Hepatocyte (in vitro differentiated cells): ENCODE measurements around the gene ALDH7A1. TPM values are rescaled to one million over a fixed set of nuclear protein-coding genes. Genes with fewer than 3 reads are reported as not detected.

Experiments
- DNase-seq: peaks from one replicate; pipeline ENCODE4 v3.0.0-alpha.2; 2016; ENCODE audit warnings: low spot score
- H2AFZ ChIP-seq: fragments of 200-600 bp; sonication (generic); 2 replicates; pipeline ENCODE4 v1.6.0; 2016; ENCODE audit warnings: antibody characterized with exemption, mild to moderate bottlenecking
- H3K27ac ChIP-seq: fragments of 200-600 bp; sonication (generic); 2 replicates; pipeline ENCODE4 v1.5.1; 2016; ENCODE audit warnings: mild to moderate bottlenecking
- H3K27me3 ChIP-seq: fragments of 200-600 bp; sonication (generic); 2 replicates; pipeline ENCODE4 v1.6.1; 2016
- H3K36me3 ChIP-seq: fragments of 200-600 bp; sonication (generic); replicated peaks from 2 replicates; pipeline ENCODE4 v1.5.1; 2016; ENCODE audit warnings: low read depth; ENCODE audit not compliant: insufficient read depth
- H3K4me1 ChIP-seq: fragments of 200-600 bp; sonication (generic); 2 replicates; pipeline ENCODE4 v1.5.1; 2016; ENCODE audit warnings: mild to moderate bottlenecking, moderate library complexity; ENCODE audit not compliant: insufficient read depth
- H3K4me2 ChIP-seq: fragments of 200-600 bp; sonication (generic); 2 replicates; pipeline ENCODE4 v1.6.0; 2016
- H3K4me3 ChIP-seq: fragments of 200-600 bp; sonication (generic); 2 replicates; pipeline ENCODE4 v1.5.1; 2016; ENCODE audit warnings: mild to moderate bottlenecking
- H3K79me2 ChIP-seq: fragments of 200-600 bp; sonication (generic); 2 replicates; pipeline ENCODE4 v1.6.0; 2017; ENCODE audit warnings: mild to moderate bottlenecking
- H3K9me2 ChIP-seq: fragments of 200-600 bp; sonication (generic); replicated peaks from 2 replicates; pipeline ENCODE4 v1.6.0; 2017; ENCODE audit warnings: mild to moderate bottlenecking; ENCODE audit not compliant: insufficient read depth
- H3K9me3 ChIP-seq: fragments of 200-600 bp; sonication (generic); 2 replicates; pipeline ENCODE4 v1.5.1; 2016; ENCODE audit warnings: low read depth, mild to moderate bottlenecking
- H4K20me1 ChIP-seq: fragments of 200-600 bp; sonication (generic); 2 replicates; pipeline ENCODE4 v1.6.0; 2016; ENCODE audit warnings: mild to moderate bottlenecking; ENCODE audit not compliant: insufficient read depth, poor library complexity, severe bottlenecking
- EZH2 ChIP-seq: fragments of 200-600 bp; sonication (generic); IDR thresholded peaks from 2 replicates; pipeline ENCODE4 v1.6.1; 2016; ENCODE audit warnings: antibody characterized with exemption, mild to moderate bottlenecking, borderline replicate concordance
- EZH2phosphoT487 ChIP-seq: fragments of 200-600 bp; sonication (generic); IDR thresholded peaks from one replicate; pipeline ENCODE4 v1.6.1; 2018; ENCODE audit warnings: antibody characterized with exemption, mild to moderate bottlenecking, low read depth, moderate library complexity; ENCODE audit not compliant: unreplicated experiment, severe bottlenecking
- WGBS: methylation state at CpG from one replicate; pipeline ENCODE4 v1.1.6; 2016; ENCODE audit warnings: low lambda C conversion rate; ENCODE audit errors: missing lambda C conversion rate; 5-methylcytosine and 5-hydroxymethylcytosine counted together
- polyA plus RNA-seq: library from polyadenylated mRNA; unstranded; fragments of >200 nt; fragmentation: Nextera tagmentation; extraction: Ambion mirVana; gene quantifications from 2 replicates; pipeline ENCODE4 v1.2.1, GENCODE V29; 2016
- total RNA-seq: library from RNA; depleted of rRNA; stranded (reverse); fragments of >200 nt; gene quantifications from 2 replicates; pipeline ENCODE4 v1.2.3, GENCODE V29; 2014
- TF ChIP-seq, protein P1 (sequence below): fragments of 200-600 bp; sonication (generic); IDR thresholded peaks from 2 replicates; pipeline ENCODE4 v1.5.1; 2016; ENCODE audit warnings: antibody characterized with exemption, mild to moderate bottlenecking; ENCODE audit not compliant: poor library complexity

The ALDH7A1 gene
- total and polyA plus RNA-seq, 2 experiments from 2014 or later: 50.0 to 107 TPM

GRCh38 chr5:126513703-126514102 is 81.3 kb downstream of the ALDH7A1 start:
- no peak for DNase-seq
- no peak overlapping the region for H3K4me2 ChIP-seq
- H3K4me3 ChIP-seq: no peak overlapping the region
- no peaks in the 10 kb centered on the region for H3K9me3 ChIP-seq
- no peak overlapping the region for H3K27ac ChIP-seq
- H3K36me3 ChIP-seq: no peaks in the 10 kb centered on the region
- no peaks in the 10 kb centered on the region for H3K4me1 ChIP-seq
- TF ChIP-seq EZH2phosphoT487: no peak
- TF ChIP-seq, protein P1, sequence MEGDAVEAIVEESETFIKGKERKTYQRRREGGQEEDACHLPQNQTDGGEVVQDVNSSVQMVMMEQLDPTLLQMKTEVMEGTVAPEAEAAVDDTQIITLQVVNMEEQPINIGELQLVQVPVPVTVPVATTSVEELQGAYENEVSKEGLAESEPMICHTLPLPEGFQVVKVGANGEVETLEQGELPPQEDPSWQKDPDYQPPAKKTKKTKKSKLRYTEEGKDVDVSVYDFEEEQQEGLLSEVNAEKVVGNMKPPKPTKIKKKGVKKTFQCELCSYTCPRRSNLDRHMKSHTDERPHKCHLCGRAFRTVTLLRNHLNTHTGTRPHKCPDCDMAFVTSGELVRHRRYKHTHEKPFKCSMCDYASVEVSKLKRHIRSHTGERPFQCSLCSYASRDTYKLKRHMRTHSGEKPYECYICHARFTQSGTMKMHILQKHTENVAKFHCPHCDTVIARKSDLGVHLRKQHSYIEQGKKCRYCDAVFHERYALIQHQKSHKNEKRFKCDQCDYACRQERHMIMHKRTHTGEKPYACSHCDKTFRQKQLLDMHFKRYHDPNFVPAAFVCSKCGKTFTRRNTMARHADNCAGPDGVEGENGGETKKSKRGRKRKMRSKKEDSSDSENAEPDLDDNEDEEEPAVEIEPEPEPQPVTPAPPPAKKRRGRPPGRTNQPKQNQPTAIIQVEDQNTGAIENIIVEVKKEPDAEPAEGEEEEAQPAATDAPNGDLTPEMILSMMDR: no peak
- TF ChIP-seq EZH2: no peak
- no peaks in the 10 kb centered on the region for H3K27me3 ChIP-seq
- no peak overlapping the region for H2AFZ ChIP-seq
- no peaks in the 10 kb centered on the region for H3K79me2 ChIP-seq
- no peaks in the 10 kb centered on the region for H3K9me2 ChIP-seq
- 92% methylated on average over 4 of the region's 4 CpGs for WGBS
- no peaks in the 10 kb centered on the region for H4K20me1 ChIP-seq

- Histone ChIP-seq H3K4me3 (no peak overlapping the region), H3K36me3 (no peaks in the 10 kb centered on the region), H3K4me1 (no peaks in the 10 kb centered on the region), H4K20me1 (no peaks in the 10 kb centered on the region), H3K4me2 (no peak overlapping the region), H2AFZ (no peak overlapping the region), H3K27ac (no peak overlapping the region), H3K79me2 (no peaks in the 10 kb centered on the region), H3K9me3 (no peaks in the 10 kb centered on the region), H3K9me2 (no peaks in the 10 kb centered on the region), H3K27me3 (no peaks in the 10 kb centered on the region)
- TF ChIP-seq, protein P1: no peak
- no peak for TF ChIP-seq EZH2phosphoT487
- no peak for TF ChIP-seq EZH2
- WGBS: 94% methylated on average over 2 of the region's 2 CpGs
- no peak for DNase-seq
These were observed 81.7 kb downstream of the ALDH7A1 start for GRCh38 chr5:126513302-126513701.

GRCh38 chr5:126512451-126512850 is 82.6 kb downstream of the ALDH7A1 start:
- no peaks in the 10 kb centered on the region for H3K36me3 ChIP-seq
- H3K4me3 ChIP-seq: no peak overlapping the region
- no peak overlapping the region for H3K4me2 ChIP-seq
- no peak overlapping the region for H2AFZ ChIP-seq
- no peaks in the 10 kb centered on the region for H3K9me2 ChIP-seq
- H4K20me1 ChIP-seq: no peaks in the 10 kb centered on the region
- WGBS: 94% methylated on average over 3 of the region's 3 CpGs
- no peaks in the 10 kb centered on the region for H3K4me1 ChIP-seq
- no peak for DNase-seq
- TF ChIP-seq EZH2phosphoT487: no peak
- TF ChIP-seq EZH2: no peak
- TF ChIP-seq, protein P1: no peak
- H3K27me3 ChIP-seq: no peaks in the 10 kb centered on the region
- H3K79me2 ChIP-seq: no peaks in the 10 kb centered on the region
- H3K27ac ChIP-seq: no peak overlapping the region
- H3K9me3 ChIP-seq: no peaks in the 10 kb centered on the region

GRCh38 chr5:126511961-126512360 is 83.1 kb downstream of the ALDH7A1 start:
- 100% methylated on average over 1 of the region's 1 CpG for WGBS
- H4K20me1 ChIP-seq: no peaks in the 10 kb centered on the region
- H3K9me3 ChIP-seq: no peaks in the 10 kb centered on the region
- TF ChIP-seq EZH2phosphoT487 (no peak), EZH2 (no peak)
- TF ChIP-seq, protein P1: no peak
- H2AFZ ChIP-seq: no peak overlapping the region
- H3K27ac ChIP-seq: no peak overlapping the region
- H3K36me3 ChIP-seq: no peaks in the 10 kb centered on the region
- no peak overlapping the region for H3K4me2 ChIP-seq
- no peaks in the 10 kb centered on the region for H3K9me2 ChIP-seq
- no peaks in the 10 kb centered on the region for H3K79me2 ChIP-seq
- H3K4me3 ChIP-seq: no peak overlapping the region
- no peaks in the 10 kb centered on the region for H3K27me3 ChIP-seq
- DNase-seq: no peak
- H3K4me1 ChIP-seq: no peaks in the 10 kb centered on the region
